B cell (primary cell): ENCODE results near the gene UBAC1. TPM values are rescaled to one million over a fixed set of nuclear protein-coding genes. Genes with fewer than 3 reads are reported as not detected.

ENCODE experiments used
- ATAC-seq: fragments of 200-7000 bp; cut with Tn5 transposase; one replicate; pipeline ENCODE4 v1.10.0; 2021; ENCODE audit warnings: low read depth, mild to moderate bottlenecking, moderate number of reproducible peaks, moderate library complexity
- CTCF ChIA-PET: fragments of 350-600 bp; sonication (Branson Sonifier 250); formaldehyde crosslinking; loops from one replicate; lab custom pipeline; 2021; ENCODE audit warnings: antibody characterized with exemption, inconsistent platforms; lab: Charles Lee
- POLR2A ChIA-PET: fragments of 350-600 bp; sonication (Branson Sonifier 250); formaldehyde crosslinking; loops from one replicate; lab custom pipeline; 2021; ENCODE audit warnings: antibody characterized with exemption; lab: Charles Lee
- DNase-seq: peaks from one replicate; pipeline ENCODE4 v3.0.0; 2013
- H2AFZ ChIP-seq: 2 replicates; pipeline ENCODE4 v1.6.1; 2012; ENCODE audit warnings: mild to moderate bottlenecking, low read depth, low read length; ENCODE audit not compliant: insufficient read depth, poor library complexity, severe bottlenecking
- H3K27ac ChIP-seq, 2 donors: 1 replicate in 1 of 2; 2 replicates in 1 of 2; pipeline ENCODE4 v1.5.1; 2012 to 2013; ENCODE audit warnings: low read length in 2 of 2, mild to moderate bottlenecking in 2 of 2, moderate library complexity in 1 of 2
- H3K27me3 ChIP-seq, 4 experiments: fragments of 200-600 bp in 1 of 4; sonication (generic) in 1 of 4; replicated peaks in 1 of 4; 1 replicate in 2 of 4; 2 replicates in 2 of 4; pipeline versions ENCODE4 v1.6.1 to v1.7.0; 2013 to 2016; ENCODE audit warnings: low read length in 3 of 4, mild to moderate bottlenecking in 2 of 4, mixed read lengths in 1 of 4, moderate library complexity in 1 of 4; ENCODE audit not compliant: insufficient read depth in 4 of 4, control insufficient read depth in 3 of 4; ENCODE audit errors: control extremely low read depth in 1 of 4
- H3K36me3 ChIP-seq, 2 experiments: replicated peaks in 1 of 2; 1 replicate in 1 of 2; 2 replicates in 1 of 2; pipeline versions ENCODE4 v1.6.1 to v1.7.1; 2013; ENCODE audit warnings: low read length in 1 of 2; ENCODE audit not compliant: insufficient read depth in 2 of 2, control insufficient read depth in 1 of 2; ENCODE audit errors: control extremely low read depth in 1 of 2, extremely low read depth in 1 of 2
- H3K4me1 ChIP-seq, 2 donors: fragments of 200-600 bp in 1 of 2; sonication (generic) in 1 of 2; 1 replicate in 1 of 2; 2 replicates in 1 of 2; pipeline versions ENCODE4 v1.5.1 to v1.6.1; 2013 to 2017; ENCODE audit warnings: low read length in 2 of 2; ENCODE audit not compliant: control insufficient read depth in 2 of 2, insufficient read depth in 2 of 2
- H3K4me2 ChIP-seq: replicated peaks from 2 replicates; pipeline ENCODE3; 2012; ENCODE audit warnings: mild to moderate bottlenecking, low read depth, low read length; ENCODE audit not compliant: poor library complexity, severe bottlenecking
- H3K4me3 ChIP-seq, 5 experiments: fragments of 200-600 bp in 1 of 5; sonication (generic) in 1 of 5; 1 replicate in 3 of 5; 2 replicates in 2 of 5; pipeline versions ENCODE4 v1.5.1 to v1.7.0; 2011 to 2016; ENCODE audit warnings: low read length in 4 of 5, mild to moderate bottlenecking in 4 of 5, low read depth in 2 of 5, control low read depth in 1 of 5, moderate library complexity in 1 of 5; ENCODE audit not compliant: insufficient read depth in 1 of 5; ENCODE audit errors: control extremely low read depth in 1 of 5, extremely low read depth in 1 of 5
- H3K79me2 ChIP-seq: fragments of 200-600 bp; sonication (generic); one replicate; pipeline ENCODE4 v1.6.0; 2016; ENCODE audit warnings: low read length; ENCODE audit not compliant: control insufficient read depth, insufficient read depth
- H3K9ac ChIP-seq: fragments of 200-600 bp; sonication (generic); 2 replicates; pipeline ENCODE4 v1.6.1; 2017; ENCODE audit warnings: mild to moderate bottlenecking, low read length, moderate library complexity
- H3K9me3 ChIP-seq, 3 donors: one replicate each; pipeline versions ENCODE4 v1.6.1 to v1.7.1; 2013; ENCODE audit warnings: low read length in 2 of 3; ENCODE audit not compliant: control insufficient read depth in 2 of 3, insufficient read depth in 1 of 3; ENCODE audit errors: control extremely low read depth in 1 of 3
- H4K20me1 ChIP-seq: 2 replicates; pipeline ENCODE4 v1.6.0; 2012; ENCODE audit warnings: mild to moderate bottlenecking, low read length; ENCODE audit not compliant: insufficient read depth, control insufficient read depth, poor library complexity, severe bottlenecking
- H3K27ac Mint-ChIP-seq: one replicate; pipeline ENCODE4 v1.8.0; 2021; ENCODE audit warnings: mixed read lengths
- H3K27me3 Mint-ChIP-seq: one replicate; pipeline ENCODE4 v1.8.0; 2021; ENCODE audit warnings: mixed read lengths
- H3K4me1 Mint-ChIP-seq: one replicate; pipeline ENCODE4 v1.8.0; 2021; ENCODE audit warnings: mixed read lengths
- H3K4me3 Mint-ChIP-seq: one replicate; pipeline ENCODE4 v1.8.0; 2021; ENCODE audit warnings: mixed read lengths
- H3K9me3 Mint-ChIP-seq: one replicate; pipeline ENCODE4 v1.8.0; 2022; ENCODE audit warnings: mixed read lengths; ENCODE audit not compliant: insufficient read depth
- CTCF ChIP-seq: fragments of 200-600 bp; IDR thresholded peaks from one replicate; pipeline ENCODE4 v1.8.0; 2022; ENCODE audit warnings: antibody characterized with exemption, mild to moderate bottlenecking
- EZH2 ChIP-seq: IDR thresholded peaks from 2 replicates; pipeline ENCODE4 v1.6.1; 2012; ENCODE audit warnings: borderline replicate concordance, low read depth, mild to moderate bottlenecking, moderate library complexity, low read length; ENCODE audit not compliant: insufficient read depth, poor library complexity, severe bottlenecking
- WGBS: methylation state at CpG from one replicate; pipeline ENCODE4 v1.1.5; 2013; ENCODE audit warnings: missing lambda C conversion rate; ENCODE audit not compliant: insufficient coverage; 5-methylcytosine and 5-hydroxymethylcytosine counted together
- intact Hi-C: fragments of 100-400 bp; cut with micrococcal nuclease; formaldehyde crosslinking; loops from one replicate; pipeline ENCODE4 v1.10.0; 2022
- polyA plus RNA-seq: library from polyadenylated mRNA; depleted of rRNA; stranded (reverse); fragments of >200 nt; gene quantifications from 2 replicates; pipeline ENCODE4 v1.2.3, GENCODE V29; 2012
- total RNA-seq, 2 donors: library from RNA; stranded (reverse); fragments of 120-200 nt in 1 of 2; gene quantifications; 1 replicate in 1 of 2; 2 replicates in 1 of 2; pipeline versions ENCODE4 v1.2.3 to v1.2.4, GENCODE V29; 2013 to 2022

Gene UBAC1
- total and polyA plus RNA-seq, 2 donors (not counting 1 experiment from before 2014, with no cell fraction given) = 30.8 to 31.1 TPM

GRCh38 chr9:135891027-135891631, 70.0 kb downstream of the UBAC1 start:
- WGBS = 85% methylated on average over 7 of the region's 8 CpGs
- Histone ChIP-seq H3K4me2 (no peak overlapping the region), H2AFZ (no peak overlapping the region), H3K4me1 (peaks cover 21 to 24% of the 10 kb centered on the region in 2 donors), H4K20me1 (peaks cover 83% of the 10 kb centered on the region), H3K9ac (no peak overlapping the region), H3K79me2 (peaks cover 100% of the 10 kb centered on the region), H3K36me3 (no peaks in the 10 kb centered on the region), H3K4me3 (no peak overlapping the region), H3K27me3 (no peaks in the 10 kb centered on the region), H3K9me3 (no peaks in the 10 kb centered on the region), H3K27ac (no peak overlapping the region)
- intact Hi-C loops = no loop called here
- Mint-ChIP-seq H3K4me1 (peaks cover 55% of the 10 kb centered on the region), H3K27ac (no peak overlapping the region), H3K9me3 (no peaks in the 10 kb centered on the region), H3K27me3 (no peaks in the 10 kb centered on the region), H3K4me3 (no peak overlapping the region)
- ChIA-PET CTCF (interaction anchor here (1.2 kb wide), 1 partner anchor 25 kb away, joined by 3 read pairs; no protein-coding TSS in a partner anchor), POLR2A (no interaction called here)
- no peak for ATAC-seq
- TF ChIP-seq CTCF = no peak
- TF ChIP-seq EZH2 = no peak
- DNase-seq = no peak

- 86% methylated on average over 17 of the region's 18 CpGs for WGBS
- Mint-ChIP-seq H3K9me3 (no peaks in the 10 kb centered on the region), H3K4me3 (no peak overlapping the region), H3K4me1 (peaks cover 54% of the 10 kb centered on the region), H3K27ac (no peak overlapping the region), H3K27me3 (no peaks in the 10 kb centered on the region)
- Histone ChIP-seq H3K27me3 (no peaks in the 10 kb centered on the region), H3K36me3 (no peaks in the 10 kb centered on the region), H3K4me1 (peaks cover 18 to 24% of the 10 kb centered on the region in 2 donors), H3K79me2 (peaks cover 100% of the 10 kb centered on the region), H3K9ac (no peak overlapping the region), H4K20me1 (peaks cover 83% of the 10 kb centered on the region), H2AFZ (no peak overlapping the region), H3K4me3 (no peak overlapping the region), H3K9me3 (no peaks in the 10 kb centered on the region), H3K4me2 (no peak overlapping the region), H3K27ac (no peak overlapping the region)
- TF ChIP-seq CTCF (no peak), EZH2 (no peak)
- ChIA-PET POLR2A (no interaction called here), CTCF (no interaction called here)
- no peak for DNase-seq
- intact Hi-C loops = no loop called here
- ATAC-seq = no peak
These were observed 70.8 kb downstream of the UBAC1 start for GRCh38 chr9:135890190-135891026.
